NT2/D1 (cell line): ENCODE measurements around the gene ADAM30.

Experiments used
- DNase-seq: peaks from one replicate; pipeline ENCODE4 v3.0.0-alpha.2; 2011; ENCODE audit warnings: low read depth, low spot score
- H3K27me3 ChIP-seq: 2 replicates; pipeline ENCODE4 v1.6.0; 2011; ENCODE audit warnings: mild to moderate bottlenecking; ENCODE audit not compliant: insufficient read length, insufficient read depth
- H3K36me3 ChIP-seq: 2 replicates; pipeline ENCODE4 v1.6.1; 2011; ENCODE audit warnings: mild to moderate bottlenecking, low read length, mixed read lengths; ENCODE audit not compliant: insufficient read depth, insufficient read length
- H3K4me1 ChIP-seq: 2 replicates; pipeline ENCODE4 v1.5.1; 2011; ENCODE audit not compliant: insufficient read depth, insufficient read length
- H3K4me3 ChIP-seq: 2 replicates; pipeline ENCODE4 v1.5.1; 2011; ENCODE audit warnings: low read depth; ENCODE audit not compliant: insufficient read length
- H3K9ac ChIP-seq: 2 replicates; pipeline ENCODE4 v1.6.0; 2011; ENCODE audit warnings: low read depth; ENCODE audit not compliant: insufficient read length
- H3K9me3 ChIP-seq: 2 replicates; pipeline ENCODE4 v1.5.1; 2011; ENCODE audit warnings: mild to moderate bottlenecking, low read length; ENCODE audit not compliant: insufficient read depth
- SUZ12 ChIP-seq: IDR thresholded peaks from 2 replicates; pipeline ENCODE4 v1.6.1; 2011; ENCODE audit not compliant: insufficient read length, insufficient read depth; ENCODE audit errors: extremely low read depth
- YY1 ChIP-seq: IDR thresholded peaks from 2 replicates; pipeline ENCODE4 v1.6.1; 2011; ENCODE audit not compliant: insufficient read length, insufficient read depth
- ZNF274 ChIP-seq: IDR thresholded peaks from 2 replicates; pipeline ENCODE4 v1.6.1; 2011; ENCODE audit warnings: mild to moderate bottlenecking, low read depth, low read length

ADAM30 gene

DNA sequence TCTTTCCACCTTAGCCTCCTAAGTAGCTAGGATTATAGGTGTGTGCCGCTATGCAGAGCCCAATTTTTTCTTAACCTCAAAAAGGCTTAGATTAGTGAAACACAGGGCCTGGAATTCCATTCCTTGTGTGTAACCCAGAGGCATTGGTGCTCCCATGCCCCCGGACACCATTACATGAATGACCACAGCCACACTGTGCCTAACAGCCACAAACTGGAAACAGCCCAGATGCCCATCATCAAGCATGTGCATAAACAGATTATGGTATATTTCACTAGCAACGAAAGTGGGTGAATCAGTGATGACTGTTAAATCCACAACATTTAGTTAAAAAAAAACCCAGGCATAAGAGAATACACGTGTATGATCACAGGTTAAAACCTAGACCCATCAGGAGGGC lies 24.4 kb downstream of the ADAM30 start:
- Histone ChIP-seq H3K9me3 (no peaks in the 10 kb centered on the region), H3K36me3 (no peaks in the 10 kb centered on the region), H3K27me3 (no peaks in the 10 kb centered on the region), H3K4me1 (no peaks in the 10 kb centered on the region), H3K4me3 (no peak overlapping the region), H3K9ac (no peak overlapping the region)
- DNase-seq, result no peak
- TF ChIP-seq SUZ12 (no peak), ZNF274 (no peak), YY1 (no peak)

DNA sequence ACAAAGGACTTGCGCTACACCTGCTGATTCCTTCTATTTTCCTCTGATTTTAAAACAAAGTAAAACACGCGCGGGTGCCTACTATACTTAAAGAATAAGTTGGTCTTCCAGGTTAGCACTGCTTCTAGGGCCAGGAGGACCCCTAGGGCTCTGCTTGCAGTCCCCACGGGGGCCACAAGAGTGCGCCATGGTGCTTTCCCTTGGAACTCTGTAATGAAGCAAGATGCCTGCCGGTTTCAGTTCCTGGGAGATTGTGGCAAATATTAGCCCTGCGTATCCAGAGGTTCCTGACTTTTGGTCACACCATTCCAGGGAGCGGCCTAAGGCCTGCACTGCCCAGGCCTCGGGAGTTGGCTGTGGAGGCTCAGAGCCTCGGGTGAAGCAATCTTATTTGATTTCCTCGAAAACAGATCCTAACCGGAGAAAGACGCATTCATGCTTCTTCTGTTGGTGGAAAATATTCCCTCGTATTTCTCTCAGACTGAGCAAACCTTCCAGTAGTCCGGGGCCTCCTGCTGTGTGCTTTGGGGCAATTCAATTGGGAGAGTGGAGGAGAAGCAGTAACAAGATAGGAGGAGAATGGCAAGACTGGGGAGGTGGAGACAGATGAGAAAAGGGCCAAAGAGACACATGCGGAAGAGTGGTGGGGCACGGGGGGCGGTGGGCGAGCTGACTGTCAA lies 25.3 kb downstream of the ADAM30 start:
- TF ChIP-seq YY1, result no peak
- no peak for TF ChIP-seq SUZ12
- TF ChIP-seq ZNF274, result no peak
- no peak overlapping the region for H3K9ac ChIP-seq
- H3K4me1 ChIP-seq, result no peaks in the 10 kb centered on the region
- no peaks in the 10 kb centered on the region for H3K36me3 ChIP-seq
- no peak overlapping the region for H3K4me3 ChIP-seq
- no peaks in the 10 kb centered on the region for H3K9me3 ChIP-seq
- DNase-seq, result peak; percentile 90
- no peaks in the 10 kb centered on the region for H3K27me3 ChIP-seq

DNA sequence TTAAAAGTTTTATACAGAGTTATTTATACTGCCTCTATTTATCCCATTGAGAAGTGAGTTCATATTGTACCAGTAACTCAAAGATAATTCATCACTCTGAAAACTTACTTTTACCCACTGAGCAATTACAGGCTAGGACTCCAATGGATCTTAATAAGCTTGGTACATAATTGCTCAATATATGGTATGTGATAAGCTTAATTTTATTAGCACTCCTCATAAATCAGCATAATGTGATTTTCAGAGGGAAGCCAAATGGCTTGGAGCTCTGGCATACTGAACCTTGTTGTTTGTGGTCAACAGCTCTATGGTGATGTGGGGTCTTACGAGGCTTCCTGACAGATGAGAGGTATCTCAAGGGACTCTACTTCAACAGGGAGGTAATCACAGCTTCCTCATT lies 26.3 kb downstream of the ADAM30 start:
- Histone ChIP-seq H3K27me3 (no peaks in the 10 kb centered on the region), H3K9me3 (no peaks in the 10 kb centered on the region), H3K4me1 (no peaks in the 10 kb centered on the region), H3K9ac (no peak overlapping the region), H3K4me3 (no peak overlapping the region), H3K36me3 (no peaks in the 10 kb centered on the region)
- no peak for DNase-seq
- TF ChIP-seq SUZ12 (no peak), YY1 (no peak), ZNF274 (no peak)

DNA sequence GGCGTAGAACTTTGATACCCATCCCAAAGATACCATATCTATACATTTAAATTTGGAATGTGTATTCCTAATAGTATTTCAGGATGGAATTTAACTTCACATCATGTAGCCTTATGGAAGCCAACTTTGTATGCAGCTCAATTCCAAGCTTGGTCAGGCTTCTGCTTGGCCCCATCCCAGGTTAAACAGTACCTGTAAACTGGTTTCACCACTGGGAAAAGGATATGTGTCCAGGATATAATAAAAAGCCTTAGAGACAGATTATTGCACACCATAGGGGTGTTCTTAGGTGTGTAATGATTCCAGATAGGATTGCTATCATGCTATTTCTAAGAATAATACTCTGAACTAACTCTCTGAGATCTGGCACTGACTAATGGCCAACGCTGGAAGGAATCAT lies 28.1 kb downstream of the ADAM30 start:
- no peak for DNase-seq
- no peaks in the 10 kb centered on the region for H3K9me3 ChIP-seq
- TF ChIP-seq YY1 (no peak), ZNF274 (no peak), SUZ12 (no peak)
- no peaks in the 10 kb centered on the region for H3K36me3 ChIP-seq
- no peaks in the 10 kb centered on the region for H3K27me3 ChIP-seq
- H3K4me1 ChIP-seq, result no peaks in the 10 kb centered on the region
- H3K4me3 ChIP-seq, result no peak overlapping the region
- H3K9ac ChIP-seq, result no peak overlapping the region

DNA sequence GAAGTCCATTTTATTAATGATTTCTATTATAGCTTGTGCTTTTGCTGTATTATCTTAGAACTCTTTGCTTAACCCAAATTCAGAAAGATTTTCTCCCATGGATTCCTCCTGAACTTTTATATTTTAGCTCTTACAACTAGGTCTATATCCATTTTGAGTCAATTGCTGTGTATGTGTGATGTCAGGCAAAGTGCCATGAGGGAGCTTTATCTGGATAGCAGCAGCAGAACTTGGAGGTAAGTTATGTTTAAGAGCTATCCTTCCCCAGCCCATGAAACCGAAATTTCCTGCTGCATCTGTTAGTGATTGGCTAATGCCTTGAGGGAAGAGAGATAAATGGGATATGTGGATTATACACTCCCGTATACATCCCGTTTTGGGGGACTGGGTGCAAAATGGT lies 29.9 kb downstream of the ADAM30 start:
- Histone ChIP-seq H3K9me3 (no peaks in the 10 kb centered on the region), H3K27me3 (no peaks in the 10 kb centered on the region), H3K36me3 (no peaks in the 10 kb centered on the region), H3K9ac (no peak overlapping the region), H3K4me3 (no peak overlapping the region), H3K4me1 (no peaks in the 10 kb centered on the region)
- TF ChIP-seq ZNF274 (no peak), SUZ12 (no peak), YY1 (no peak)
- no peak for DNase-seq

DNA sequence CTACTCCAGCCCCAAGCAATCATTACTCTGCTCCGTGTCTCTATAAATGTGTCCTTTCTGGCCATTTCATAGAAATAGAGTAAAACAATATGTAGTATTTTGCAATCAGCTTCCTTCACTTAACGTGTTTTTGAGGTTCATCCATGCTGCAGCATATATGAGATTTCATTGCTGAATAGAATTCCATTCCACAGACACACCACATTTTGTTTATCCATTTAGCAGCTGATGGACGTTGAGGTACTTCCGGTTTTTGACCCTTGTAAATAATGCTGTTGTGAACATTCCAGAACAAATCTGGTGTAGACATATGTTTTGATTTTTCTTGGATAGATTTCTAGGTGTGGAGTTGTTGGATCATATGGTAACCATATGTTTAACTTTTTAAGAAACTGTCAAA lies 30.7 kb downstream of the ADAM30 start:
- no peaks in the 10 kb centered on the region for H3K4me1 ChIP-seq
- no peak for DNase-seq
- TF ChIP-seq SUZ12 (no peak), YY1 (no peak), ZNF274 (no peak)
- H3K27me3 ChIP-seq, result no peaks in the 10 kb centered on the region
- H3K9ac ChIP-seq, result no peak overlapping the region
- no peak overlapping the region for H3K4me3 ChIP-seq
- no peaks in the 10 kb centered on the region for H3K36me3 ChIP-seq
- H3K9me3 ChIP-seq, result no peaks in the 10 kb centered on the region

DNA sequence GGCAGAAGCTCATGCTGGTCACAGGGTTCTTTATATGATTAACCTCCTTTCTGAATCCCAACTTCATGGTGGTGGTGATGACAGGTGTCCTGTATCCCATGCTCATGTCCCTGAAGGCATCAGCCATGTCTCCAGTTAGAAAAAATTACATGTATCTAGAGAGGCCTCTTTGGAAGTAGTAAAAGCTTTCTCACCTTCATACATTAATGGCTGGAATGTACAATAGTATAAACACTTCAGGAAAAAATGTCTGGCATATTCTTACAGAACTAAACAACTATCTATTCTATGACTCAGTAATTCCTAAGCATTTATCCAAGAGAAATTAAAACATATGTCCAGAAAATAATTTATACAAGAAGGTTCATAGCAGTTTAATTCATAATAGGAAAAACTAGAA lies 34.0 kb downstream of the ADAM30 start:
- H3K36me3 ChIP-seq, result no peaks in the 10 kb centered on the region
- no peaks in the 10 kb centered on the region for H3K27me3 ChIP-seq
- no peak for DNase-seq
- no peak for TF ChIP-seq ZNF274
- no peaks in the 10 kb centered on the region for H3K9me3 ChIP-seq
- H3K4me3 ChIP-seq, result no peak overlapping the region
- H3K4me1 ChIP-seq, result no peaks in the 10 kb centered on the region
- H3K9ac ChIP-seq, result no peak overlapping the region

DNA sequence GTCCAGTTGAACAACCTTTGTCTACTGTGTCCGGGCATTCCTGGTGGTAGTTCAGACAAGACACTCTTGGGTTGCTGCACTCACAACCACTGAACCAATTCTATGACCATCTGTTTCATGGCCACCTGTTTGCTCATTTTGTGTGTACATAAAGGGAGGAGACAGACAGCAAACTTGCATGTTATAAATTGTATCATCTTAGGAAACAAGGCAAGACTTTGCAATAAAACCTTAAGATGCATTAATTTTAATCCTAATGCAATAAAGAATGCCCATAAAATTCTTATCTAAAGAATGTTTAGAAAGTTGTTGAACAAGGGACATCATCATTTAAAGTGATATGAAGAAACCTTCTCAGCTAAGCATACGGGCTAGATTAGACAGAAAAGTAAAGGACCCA lies 34.8 kb downstream of the ADAM30 start:
- Histone ChIP-seq H3K36me3 (no peaks in the 10 kb centered on the region), H3K4me3 (no peak overlapping the region), H3K27me3 (no peaks in the 10 kb centered on the region), H3K9ac (no peak overlapping the region), H3K9me3 (no peaks in the 10 kb centered on the region), H3K4me1 (no peaks in the 10 kb centered on the region)
- DNase-seq, result no peak
- no peak for TF ChIP-seq SUZ12
- no peak for TF ChIP-seq ZNF274
- no peak for TF ChIP-seq YY1
